GM18520 (cell line): ENCODE results near the gene SLF1.
A peak's percentile ranks its signal among the peaks of the same experiment; 100 is the strongest.

Experiments
- ATAC-seq: cut with Tn5 transposase; IDR thresholded peaks from one replicate; pipeline ENCODE4 v1.9.1; 2021; ENCODE audit not compliant: unreplicated experiment

Gene SLF1

DNA sequence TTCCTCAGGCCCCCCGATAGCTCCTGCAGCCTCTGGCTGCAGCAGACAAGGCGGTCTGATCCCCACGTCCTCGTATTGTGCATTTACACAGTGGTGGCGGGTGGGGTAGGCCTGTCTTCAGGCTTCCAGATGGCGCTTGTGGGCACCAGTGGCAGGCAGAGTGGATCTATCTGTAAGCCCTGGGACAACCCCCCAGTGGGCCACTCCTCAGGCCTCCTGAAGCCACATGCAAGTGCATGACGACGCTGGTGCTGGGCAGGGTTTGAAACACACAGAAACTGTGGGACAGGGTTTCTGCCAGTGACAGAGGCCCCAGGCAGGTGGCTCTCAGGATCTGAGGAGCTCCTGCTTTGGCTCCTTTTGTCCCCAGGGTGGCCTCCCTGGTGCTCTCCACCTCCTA lies 42.0 kb downstream of the SLF1 start:
- no peak for ATAC-seq

DNA sequence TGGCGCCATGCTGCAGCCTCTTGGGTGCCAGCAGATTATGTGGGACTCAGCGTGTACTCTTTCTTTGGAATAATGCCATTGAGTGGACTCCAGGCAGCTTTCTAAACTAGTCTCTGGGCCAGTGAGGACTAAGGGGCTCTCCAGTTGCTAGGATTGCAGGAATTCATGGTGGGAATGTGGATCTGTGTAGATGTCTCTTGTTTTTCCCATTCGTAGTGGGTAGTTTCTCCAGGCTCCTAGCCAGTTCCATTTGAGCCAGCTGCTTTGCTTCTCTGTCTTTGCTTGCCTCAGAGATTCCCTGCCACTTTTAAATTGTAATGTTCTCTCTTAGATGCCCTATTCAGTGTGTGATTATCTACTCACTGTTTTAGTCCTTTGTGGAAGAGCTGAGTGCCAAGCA lies 42.6 kb downstream of the SLF1 start:
- ATAC-seq = no peak

DNA sequence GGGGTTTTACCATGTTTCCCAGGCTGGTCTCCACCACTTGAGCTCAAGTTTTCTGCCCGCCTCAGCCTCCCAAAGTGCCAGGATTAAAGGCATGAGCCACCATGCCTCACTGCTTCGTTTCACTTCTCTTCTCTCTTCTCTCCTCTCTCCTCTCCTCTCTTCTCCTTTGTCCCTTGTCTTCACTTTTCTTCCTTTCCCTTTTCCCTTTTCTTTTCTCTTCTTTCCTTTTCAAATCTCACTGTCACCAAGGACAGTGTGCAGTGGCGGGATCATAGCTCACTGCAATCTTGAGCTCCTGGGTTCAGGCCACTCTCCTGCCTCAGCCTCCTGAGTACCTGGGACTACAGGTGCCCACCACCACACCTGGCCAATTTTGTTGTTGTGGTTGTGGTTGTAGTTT lies 49.5 kb downstream of the SLF1 start:
- ATAC-seq = no peak

DNA sequence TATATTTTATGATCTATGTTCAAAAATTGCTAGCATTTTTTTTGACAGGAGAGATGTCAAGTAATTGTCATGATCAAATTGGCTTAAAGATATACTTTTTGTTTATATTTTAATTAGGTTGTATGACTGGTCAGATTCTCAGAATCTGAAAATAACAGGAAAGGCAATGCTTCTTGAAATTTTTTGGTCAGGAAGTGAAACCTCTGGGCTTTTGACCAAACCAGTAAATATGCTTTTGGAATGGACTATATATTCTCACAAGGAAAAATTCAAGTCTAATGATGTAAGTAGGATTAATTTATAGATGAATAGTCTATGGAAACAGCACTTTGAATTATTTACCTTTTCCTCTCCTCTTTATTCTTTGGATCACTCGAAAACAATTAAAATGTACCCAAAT lies 52.3 kb downstream of the SLF1 start:
- ATAC-seq = no peak

DNA sequence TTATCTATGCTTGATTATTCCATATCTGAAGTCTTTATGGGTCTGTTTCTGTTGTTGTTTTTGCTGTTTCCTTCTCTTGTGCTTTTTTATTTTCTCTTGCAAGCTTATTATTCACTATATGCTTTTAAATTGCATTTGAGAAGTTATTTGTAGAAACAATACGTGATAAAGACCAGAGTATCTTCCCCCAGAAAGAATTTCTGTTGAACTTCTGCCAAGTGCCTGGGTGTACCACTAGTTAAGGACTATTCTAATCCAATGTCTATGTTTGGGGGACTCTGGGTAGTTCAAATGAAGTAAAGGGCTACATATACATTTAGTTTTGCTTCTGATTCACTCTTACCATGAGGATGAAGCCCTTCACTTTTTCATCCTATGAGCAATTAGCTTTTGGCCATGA lies 54.3 kb downstream of the SLF1 start:
- ATAC-seq = no peak

DNA sequence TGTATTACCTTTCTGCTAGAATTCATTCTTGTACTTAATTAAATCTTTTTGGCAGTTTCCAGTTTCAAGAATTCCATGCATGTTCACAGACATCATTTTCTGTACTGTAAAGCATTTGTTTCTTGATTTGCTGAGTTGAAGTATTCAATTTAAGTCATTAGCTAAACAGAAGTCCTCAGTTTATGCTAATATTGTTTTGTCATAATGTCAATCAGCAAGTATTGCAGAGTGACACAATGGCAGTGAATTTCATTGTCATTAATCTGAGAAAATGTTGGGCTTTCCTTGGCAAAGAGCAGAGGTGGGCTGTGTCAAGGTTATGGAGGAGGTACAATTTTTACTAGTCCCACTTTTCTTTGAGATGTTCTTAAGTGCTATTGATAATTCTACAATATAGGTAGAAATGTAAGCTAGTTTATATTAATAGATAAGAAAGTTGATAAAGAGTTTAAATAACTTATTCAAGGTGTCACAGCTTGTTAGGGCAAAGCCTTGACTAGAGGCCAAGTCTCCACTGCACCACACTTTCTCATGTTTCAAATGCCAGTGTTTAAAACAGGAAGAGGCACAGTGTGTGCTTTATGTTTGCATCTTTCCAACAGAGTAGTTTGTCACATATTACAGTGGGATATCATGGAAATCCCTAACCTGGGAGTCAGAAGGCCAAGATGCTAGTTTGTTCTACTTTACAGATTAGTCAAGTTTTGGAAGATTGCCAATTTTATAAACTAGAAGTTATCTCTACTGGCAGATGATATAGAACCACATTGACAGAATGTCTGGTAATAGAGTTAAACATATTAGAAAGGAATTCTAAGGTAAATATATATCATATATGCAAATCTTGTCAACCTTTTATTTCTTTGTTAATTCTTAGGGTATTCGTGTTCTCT lies 56.3 kb downstream of the SLF1 start:
- ATAC-seq = no peak

DNA sequence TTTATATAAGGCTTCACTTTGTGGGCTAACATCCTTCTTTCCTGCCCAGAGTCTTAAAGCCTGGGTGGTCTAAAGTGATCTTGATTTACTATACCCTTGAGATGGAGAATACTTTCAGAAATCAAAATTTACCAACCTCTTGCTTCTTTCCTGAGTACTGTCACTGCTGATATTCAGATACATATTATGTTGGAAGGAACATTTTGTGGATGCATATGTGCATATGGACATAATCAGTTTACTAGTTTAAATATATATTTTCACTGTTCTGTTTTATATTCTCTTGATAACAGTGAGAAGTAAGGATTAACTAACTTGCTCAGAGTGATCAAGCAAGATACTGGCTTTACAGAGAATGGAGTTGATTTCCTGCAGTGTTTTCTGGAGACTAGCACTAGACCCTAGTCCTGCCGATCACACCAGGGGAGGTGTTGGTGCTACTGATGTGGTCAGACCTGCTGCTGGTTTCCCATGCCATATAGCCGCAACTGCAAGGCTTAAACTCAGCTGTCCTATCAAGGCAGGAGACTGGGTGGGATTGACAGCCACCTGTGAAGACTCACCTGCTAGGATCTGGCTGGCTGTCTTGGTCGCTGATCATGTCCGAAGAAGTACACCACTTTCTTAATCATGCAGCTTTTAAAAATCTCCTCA lies 57.6 kb downstream of the SLF1 start:
- ATAC-seq = no peak

DNA sequence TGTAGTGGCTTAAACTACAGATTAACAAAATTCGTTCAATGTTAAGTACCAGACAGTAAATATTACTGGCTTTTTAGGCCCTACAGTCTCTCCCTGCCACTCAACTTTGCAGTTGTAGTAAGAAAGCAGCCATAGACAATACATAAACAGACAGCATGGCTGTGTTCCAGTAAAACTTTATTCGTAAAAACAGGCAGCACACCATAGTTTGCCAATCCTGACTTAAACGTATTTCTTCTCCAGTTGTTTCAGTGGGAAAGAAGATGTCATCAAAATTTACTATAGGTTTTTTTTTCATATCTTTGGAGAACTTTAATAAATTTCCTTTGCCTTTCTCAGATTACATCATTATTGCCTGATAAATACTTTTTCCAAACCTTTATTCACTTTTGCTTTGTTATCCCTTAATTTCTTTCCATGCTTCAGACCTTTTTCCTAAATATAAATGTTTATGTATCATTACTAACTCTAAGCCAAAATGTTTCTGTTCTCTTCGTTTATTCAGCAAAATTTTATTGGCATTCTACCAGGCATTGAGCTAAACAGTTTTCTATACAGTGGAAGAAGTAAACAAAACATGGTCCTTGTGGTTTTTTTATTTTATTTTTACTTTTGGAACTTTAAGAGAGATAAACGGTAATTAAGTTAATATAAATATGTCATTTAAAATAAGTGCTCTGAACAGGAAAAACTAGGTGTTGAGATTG lies 64.5 kb downstream of the SLF1 start:
- no peak for ATAC-seq

DNA sequence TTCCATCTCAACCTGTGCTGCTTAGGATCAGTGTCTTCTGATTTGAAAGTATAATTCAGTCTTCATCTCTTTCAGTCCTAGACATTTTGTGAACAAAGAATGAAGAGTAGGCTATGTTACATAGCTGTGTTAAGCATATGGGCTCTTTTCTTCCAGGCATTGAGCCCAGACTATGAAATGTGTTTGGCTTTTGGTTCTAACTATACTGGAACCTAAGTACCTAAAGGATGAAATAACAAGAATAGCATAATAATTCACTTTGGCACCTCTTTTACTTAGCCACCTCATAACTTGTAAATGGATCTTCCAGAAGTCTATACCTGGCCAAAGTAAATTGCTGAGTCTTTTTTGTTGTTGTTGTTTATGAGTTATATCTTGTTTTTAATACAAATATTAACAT lies 71.4 kb downstream of the SLF1 start:
- ATAC-seq = no peak

DNA sequence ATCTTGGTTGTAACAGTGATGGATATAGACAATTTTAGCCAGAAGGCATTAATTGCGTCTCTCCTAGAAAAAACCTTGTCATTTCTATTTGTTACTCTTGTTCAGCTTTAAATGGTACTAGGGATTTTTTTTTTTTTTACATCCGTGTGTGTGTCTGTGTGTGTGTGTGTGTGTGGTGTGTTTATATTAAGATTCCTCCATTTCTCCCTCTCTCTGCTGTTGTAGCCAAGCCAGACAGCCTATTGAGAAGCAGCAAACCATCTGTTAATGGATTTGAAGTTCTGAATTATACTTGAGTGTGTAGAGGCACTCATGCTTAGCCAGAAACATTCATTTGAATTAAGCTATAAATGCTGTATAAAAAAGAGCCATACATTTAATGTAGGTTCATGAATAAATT lies 72.3 kb downstream of the SLF1 start:
- no peak for ATAC-seq

DNA sequence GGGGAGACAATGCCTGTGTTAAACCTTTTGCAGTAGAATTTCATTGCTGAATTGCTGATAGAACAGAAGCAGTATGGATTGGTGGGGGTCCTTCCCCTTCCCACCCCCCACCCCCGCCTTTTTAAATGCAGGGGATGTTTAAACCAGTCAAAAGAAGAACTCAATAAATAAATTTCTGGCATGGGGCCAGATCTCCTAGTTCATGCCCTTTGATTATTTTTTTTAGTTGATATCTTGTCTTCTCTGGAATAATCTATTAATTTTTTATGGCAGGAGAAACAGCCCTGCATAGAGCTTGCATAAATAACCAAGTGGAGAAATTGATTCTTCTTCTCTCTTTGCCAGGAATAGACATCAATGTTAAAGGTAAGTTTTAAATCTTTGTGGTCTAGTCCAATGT lies 72.8 kb downstream of the SLF1 start:
- no peak for ATAC-seq

DNA sequence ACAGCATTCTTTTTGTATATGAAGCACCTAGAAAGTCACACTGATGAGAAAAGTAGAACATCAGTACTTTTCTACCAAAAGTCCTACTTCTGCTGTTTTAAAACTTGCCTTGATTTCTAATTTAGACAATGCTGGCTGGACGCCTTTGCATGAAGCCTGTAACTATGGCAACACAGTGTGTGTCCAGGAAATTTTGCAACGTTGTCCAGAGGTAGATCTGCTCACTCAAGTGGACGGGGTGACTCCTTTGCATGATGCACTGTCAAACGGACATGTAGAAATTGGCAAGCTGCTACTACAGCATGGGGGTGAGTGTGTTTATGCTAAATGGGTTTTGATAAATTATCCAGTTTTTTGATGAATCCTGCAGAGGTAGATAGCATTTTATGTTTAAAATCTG lies 73.5 kb downstream of the SLF1 start:
- ATAC-seq = no peak

DNA sequence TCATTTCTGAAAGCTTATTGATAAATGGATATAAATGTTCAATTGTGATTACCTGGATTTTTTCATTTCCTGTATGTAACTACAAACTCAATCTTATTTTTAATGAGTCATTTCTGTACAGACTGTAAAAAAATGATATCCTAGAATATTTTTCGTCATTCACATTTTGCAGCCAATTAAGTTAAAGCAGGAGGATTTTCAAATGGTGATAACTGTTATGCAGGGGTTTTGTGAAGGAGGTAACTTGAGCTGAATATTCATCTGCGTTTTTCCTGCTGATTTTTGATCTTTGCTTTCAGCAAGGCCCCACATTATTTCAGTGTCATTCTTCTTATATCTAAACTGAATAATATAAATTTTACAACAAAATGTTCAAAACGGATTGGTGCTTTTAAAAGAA lies 74.1 kb downstream of the SLF1 start:
- ATAC-seq = no peak

DNA sequence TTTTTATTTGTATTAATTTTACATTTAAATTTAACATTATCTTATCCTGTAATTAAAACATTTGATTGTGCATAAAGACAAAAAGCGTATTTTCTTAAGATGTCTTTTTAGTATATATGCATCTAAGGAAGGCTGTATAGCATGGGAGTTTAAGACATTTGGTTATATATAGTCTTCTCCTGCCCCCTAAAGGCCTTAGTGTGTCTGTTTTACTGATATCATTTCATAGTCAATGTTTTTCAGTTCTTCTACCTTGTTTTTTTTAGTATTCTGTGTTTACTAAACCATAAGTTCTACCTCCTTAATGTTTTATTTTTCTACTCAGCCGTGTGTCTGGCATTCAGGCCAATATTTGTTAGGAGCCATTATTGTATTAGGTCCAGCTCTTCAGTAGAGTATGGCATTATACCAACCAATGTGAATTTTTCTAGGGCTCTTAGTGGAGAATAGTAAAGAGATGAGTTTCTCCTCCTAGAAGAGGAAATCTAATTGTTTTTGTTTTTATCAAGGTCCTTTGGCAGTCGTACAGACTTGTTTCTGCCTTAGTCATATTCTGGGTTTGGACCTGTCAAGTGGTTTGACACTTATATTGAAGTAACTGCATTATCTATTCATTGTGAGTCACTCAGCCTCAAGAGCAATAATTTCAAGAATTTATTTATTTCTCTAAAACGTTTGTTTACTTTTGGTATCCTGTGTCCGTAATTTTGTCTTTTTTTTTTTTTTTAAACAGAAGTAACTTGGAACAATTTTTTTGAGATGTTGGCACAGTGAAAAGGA lies 74.8 kb downstream of the SLF1 start:
- ATAC-seq = peak; percentile 34

DNA sequence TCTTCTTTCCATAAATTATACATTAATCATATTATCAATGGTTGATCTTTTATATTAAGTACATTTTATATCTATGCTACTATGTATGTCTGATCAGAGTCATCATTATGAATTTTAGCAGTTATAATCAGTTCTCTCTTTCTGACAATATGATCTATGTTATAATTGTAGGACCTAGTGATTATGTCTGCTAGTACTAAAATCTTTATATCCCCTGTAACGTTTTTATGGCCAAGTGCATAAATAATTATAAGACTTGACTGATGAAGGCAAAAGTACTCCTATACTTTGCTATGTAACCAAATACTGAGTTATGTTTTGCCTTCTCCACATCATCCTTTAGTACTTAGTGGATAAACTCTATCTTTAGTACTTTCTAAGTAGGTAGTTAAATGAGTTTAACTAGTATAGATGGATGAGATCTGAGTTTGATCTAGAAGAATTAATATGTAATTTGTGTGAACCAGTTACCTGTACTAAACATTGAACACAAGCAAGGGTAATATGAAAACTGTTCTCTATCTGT lies 75.4 kb downstream of the SLF1 start:
- ATAC-seq = no peak

DNA sequence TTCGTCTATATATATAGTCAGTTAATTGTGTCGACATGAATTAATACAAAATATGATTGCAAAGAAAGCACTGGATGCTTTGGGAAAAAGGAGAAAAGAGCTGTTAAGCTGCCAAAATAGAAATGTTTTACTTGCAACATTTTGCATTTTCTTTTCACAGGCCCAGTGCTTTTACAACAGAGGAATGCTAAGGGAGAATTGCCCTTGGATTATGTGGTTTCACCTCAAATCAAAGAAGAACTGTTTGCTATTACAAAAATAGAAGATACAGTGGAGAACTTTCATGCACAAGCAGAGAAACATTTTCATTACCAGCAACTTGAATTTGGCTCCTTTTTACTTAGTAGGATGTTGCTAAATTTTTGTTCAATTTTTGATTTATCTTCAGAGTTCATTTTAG lies 76.2 kb downstream of the SLF1 start:
- no peak for ATAC-seq

DNA sequence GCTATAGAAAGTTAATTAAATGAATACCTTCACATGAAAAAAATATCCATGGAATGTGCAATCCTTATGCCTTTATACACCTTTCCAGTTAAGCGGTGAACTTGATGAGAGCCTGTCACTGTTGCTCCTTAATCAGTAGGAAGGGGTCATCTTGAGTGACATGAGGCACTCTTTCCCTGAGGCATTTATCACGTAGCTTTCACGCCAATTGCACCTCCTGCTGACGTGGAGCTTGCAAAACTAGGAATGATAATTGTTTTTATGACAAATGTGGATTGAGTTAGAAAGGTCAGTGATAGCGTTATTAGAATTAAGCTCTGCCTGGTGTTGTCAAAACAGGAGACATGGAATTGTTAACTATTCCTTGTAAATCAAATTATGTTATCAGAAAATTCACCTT lies 79.7 kb downstream of the SLF1 start:
- ATAC-seq = no peak

DNA sequence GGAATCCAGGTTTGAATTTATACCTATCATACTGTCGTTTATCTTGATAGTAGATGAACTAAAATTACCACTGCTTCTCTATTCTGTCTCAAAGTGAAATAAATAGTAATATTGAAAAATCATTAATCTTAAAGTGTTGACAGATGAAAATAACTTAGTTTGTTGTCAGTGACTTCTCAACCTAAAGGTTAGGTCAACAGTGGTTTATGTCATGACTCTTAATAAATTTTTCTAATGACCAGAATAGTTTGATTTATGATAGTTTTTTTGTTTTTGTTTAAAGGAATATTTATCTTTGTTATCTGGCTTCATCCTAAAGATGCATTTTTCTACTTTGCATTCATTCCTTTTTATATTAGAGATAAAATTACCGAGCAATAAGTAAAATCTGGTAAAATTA lies 81.1 kb downstream of the SLF1 start:
- ATAC-seq = no peak

DNA sequence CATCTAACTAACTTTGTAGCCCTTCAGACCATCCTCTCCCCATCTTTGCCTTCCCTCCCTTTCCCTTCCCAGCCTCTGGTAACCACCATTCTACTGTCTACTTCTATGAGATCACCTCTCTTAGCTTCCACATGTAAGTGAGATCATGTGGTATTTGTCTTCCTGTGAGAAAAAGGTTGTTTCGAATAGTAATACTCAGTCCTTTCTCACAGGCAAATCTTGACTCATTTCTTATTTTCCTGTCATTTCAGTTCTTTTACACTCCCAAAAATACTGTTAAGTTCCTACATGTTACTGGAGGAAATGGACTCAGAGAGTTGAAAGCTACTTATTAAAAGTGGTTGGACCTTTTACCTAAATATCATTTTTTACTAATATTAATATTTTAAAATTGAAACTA lies 82.1 kb downstream of the SLF1 start:
- ATAC-seq = peak; percentile 84

DNA sequence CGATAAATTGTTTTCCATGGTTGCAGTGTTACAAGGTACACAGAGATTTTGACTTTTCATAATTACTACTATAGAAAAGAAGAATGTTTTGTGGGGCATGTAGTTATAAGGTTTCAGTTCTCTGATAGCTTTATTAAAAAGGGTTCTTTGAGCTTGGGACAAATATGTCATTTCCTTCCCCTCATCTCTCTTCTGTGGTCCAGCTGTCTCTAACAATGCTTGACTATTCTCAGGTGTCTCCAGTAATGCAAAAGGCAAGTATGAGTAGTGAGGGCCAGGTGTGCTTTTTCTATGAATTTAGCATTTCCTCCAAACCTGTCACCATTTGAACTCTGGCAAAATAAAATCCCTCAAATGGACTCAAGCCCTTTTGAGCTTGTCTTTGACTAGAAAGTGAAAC lies 84.3 kb downstream of the SLF1 start:
- ATAC-seq = peak; percentile 35

DNA sequence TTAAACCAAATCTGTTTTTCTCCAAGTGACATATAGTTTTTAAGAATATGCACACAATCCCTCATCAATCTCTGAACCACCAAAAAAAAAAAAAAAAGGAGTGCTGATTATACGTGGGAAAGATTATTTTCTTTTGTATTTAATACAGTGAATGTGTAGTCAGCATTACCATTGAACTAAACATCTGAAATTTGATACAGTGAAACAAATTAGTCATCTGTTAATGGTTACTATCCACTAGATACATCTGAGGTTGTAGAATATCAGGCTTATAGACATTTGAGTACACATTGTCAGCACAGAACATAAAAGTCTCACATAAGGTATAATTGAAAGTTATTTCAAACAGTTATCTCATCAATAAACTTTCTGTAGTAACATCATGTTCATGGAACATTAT lies 87.0 kb downstream of the SLF1 start:
- no peak for ATAC-seq
